Measurements from ENCODE around the gene EZH1.
"Not testable (repeated sequence)": the region's sequence is repeated elsewhere in the genome, so short reads cannot be mapped to it uniquely, and the experiment has no call there.

GRCh38 chr17:42659932-42660274 lies 84.9 kb downstream of the EZH1 start:
- not testable (repeated sequence) for TF ChIP-seq CTCF, POLR2AphosphoS5, POLR2A, EP300 (IDR thresholded peaks at IDR 0.05)

All from upper lobe of left lung (tissue), 4 donors.